HepG2 (cell line): ENCODE results near the gene RPS27A. TPM values are rescaled to one million over a fixed set of nuclear protein-coding genes. Genes with fewer than 3 reads are reported as not detected.

Source experiments
- CEBPG ChIP-seq: IDR thresholded peaks from 2 replicates; pipeline ENCODE4 v1.6.1; 2016
- ELF3 ChIP-seq: IDR thresholded peaks from 2 replicates; pipeline ENCODE4 v1.6.1; 2016; ENCODE audit warnings: missing genetic modification reagents, missing compliant biosample characterization
- FOXO1 ChIP-seq: sonication (generic); formaldehyde crosslinking; IDR thresholded peaks from 2 replicates; pipeline ENCODE4 v1.4.0; 2020; ENCODE audit warnings: missing genetic modification reagents
- KLF12 ChIP-seq: sonication (generic); formaldehyde crosslinking; IDR thresholded peaks from 2 replicates; pipeline ENCODE4 v1.4.0; 2020; ENCODE audit warnings: missing genetic modification reagents, borderline replicate concordance
- KLF15 ChIP-seq: sonication (generic); formaldehyde crosslinking; IDR thresholded peaks from 2 replicates; pipeline ENCODE4 v1.8.1; 2023; ENCODE audit warnings: borderline replicate concordance, mild to moderate bottlenecking, inconsistent platforms, missing genetic modification reagents, mixed read lengths
- MAF1 ChIP-seq: sonication (generic); formaldehyde crosslinking; IDR thresholded peaks from 2 replicates; pipeline ENCODE4 v1.5.0; 2020; ENCODE audit warnings: missing genetic modification reagents, borderline replicate concordance
- MXD4 ChIP-seq: IDR thresholded peaks from 2 replicates; pipeline ENCODE4 v1.6.1; 2016; ENCODE audit warnings: mild to moderate bottlenecking, missing biosample characterization, missing genetic modification reagents
- NCOA2 ChIP-seq: sonication (generic); formaldehyde crosslinking; IDR thresholded peaks from 2 replicates; pipeline ENCODE4 v1.8.0; 2022; ENCODE audit warnings: inconsistent platforms
- NFKBIZ ChIP-seq: IDR thresholded peaks from 2 replicates; pipeline ENCODE4 v1.6.1; 2018; ENCODE audit warnings: missing genetic modification reagents, missing compliant biosample characterization
- NFYB ChIP-seq: sonication (generic); formaldehyde crosslinking; IDR thresholded peaks from 2 replicates; pipeline ENCODE4 v1.4.0; 2020; ENCODE audit warnings: missing genetic modification reagents
- SAFB2 ChIP-seq: sonication (generic); formaldehyde crosslinking; IDR thresholded peaks from 2 replicates; pipeline ENCODE4 v1.5.1; 2020; ENCODE audit warnings: missing genetic modification reagents, low read depth, mild to moderate bottlenecking, borderline replicate concordance
- SRSF9 ChIP-seq: fragments of 200-400 bp; formaldehyde crosslinking; IDR thresholded peaks from 2 replicates; pipeline ENCODE4 v1.6.1; 2018; ENCODE audit warnings: borderline replicate concordance, mild to moderate bottlenecking, low read depth, low read length; ENCODE audit not compliant: insufficient read depth, poor library complexity, severe bottlenecking
- TEAD2 ChIP-seq: sonication (generic); formaldehyde crosslinking; IDR thresholded peaks from 2 replicates; pipeline ENCODE4 v1.9.0; 2021; ENCODE audit warnings: missing genetic modification reagents
- ZBTB1 ChIP-seq: sonication (generic); formaldehyde crosslinking; IDR thresholded peaks from 2 replicates; pipeline ENCODE4 v1.4.0; 2020; ENCODE audit warnings: missing genetic modification reagents, borderline replicate concordance
- ZNF256 ChIP-seq: sonication (generic); formaldehyde crosslinking; conservative IDR thresholded peaks from 2 replicates; pipeline ENCODE4 v1.4.0; 2020; ENCODE audit warnings: missing genetic modification reagents
- ZNF317 ChIP-seq: sonication (generic); formaldehyde crosslinking; IDR thresholded peaks from 2 replicates; pipeline ENCODE4 v1.5.0; 2020; ENCODE audit warnings: mild to moderate bottlenecking, missing genetic modification reagents
- ZNF326 ChIP-seq: sonication (generic); formaldehyde crosslinking; IDR thresholded peaks from 2 replicates; pipeline ENCODE4 v1.4.0; 2020; ENCODE audit warnings: missing genetic modification reagents, borderline replicate concordance
- ZNF451 ChIP-seq: sonication (generic); formaldehyde crosslinking; IDR thresholded peaks from 2 replicates; pipeline ENCODE4 v1.5.0; 2020; ENCODE audit warnings: mild to moderate bottlenecking, missing genetic modification reagents
- ZNF484 ChIP-seq: sonication (generic); formaldehyde crosslinking; IDR thresholded peaks from 2 replicates; pipeline ENCODE4 v1.5.1; 2020; ENCODE audit warnings: mild to moderate bottlenecking, low read depth, missing genetic modification reagents, borderline replicate concordance
- ZNF713 ChIP-seq: sonication (generic); formaldehyde crosslinking; IDR thresholded peaks from 2 replicates; pipeline ENCODE4 v1.4.0; 2020; ENCODE audit warnings: mild to moderate bottlenecking, missing genetic modification reagents
- ZNF790 ChIP-seq: sonication (generic); formaldehyde crosslinking; IDR thresholded peaks from 2 replicates; pipeline ENCODE4 v1.8.0; 2022; ENCODE audit warnings: missing genetic modification reagents, mild to moderate bottlenecking, borderline replicate concordance
- ZNF841 ChIP-seq: sonication (generic); formaldehyde crosslinking; IDR thresholded peaks from 2 replicates; pipeline ENCODE4 v1.8.1; 2023; ENCODE audit warnings: missing genetic modification reagents, borderline replicate concordance
- polyA plus RNA-seq, 8 experiments: library from polyadenylated mRNA; depleted of rRNA in 3 of 8; stranded (reverse) in 7 of 8; unstranded in 1 of 8; fragments of >200 nt; fragmentation: Illumina TruSeq in 4 of 8; extraction: Trizol in 4 of 8; gene quantifications; 2 replicates each; pipeline versions ENCODE4 v1.2.1 to v1.2.3, GENCODE V29; 2011 to 2016; ENCODE audit warnings: low read depth in 4 of 8, missing spikeins in 1 of 8, mixed read lengths in 1 of 8; ENCODE audit not compliant: insufficient read depth in 1 of 8
- total RNA-seq, 5 experiments: library from RNA; depleted of rRNA; stranded (reverse); fragments of >200 nt; fragmentation: Illumina TruSeq; extraction: Trizol; gene quantifications; 2 replicates each; pipeline ENCODE4 v1.2.3, GENCODE V29; 2016; ENCODE audit warnings: low read depth in 1 of 5
- TF ChIP-seq, protein P1 (sequence below): sonication (generic); formaldehyde crosslinking; IDR thresholded peaks from 2 replicates; pipeline ENCODE4 v1.8.1; 2023; ENCODE audit warnings: mild to moderate bottlenecking, moderate library complexity, missing genetic modification reagents
- TF ChIP-seq, protein P2 (sequence below): sonication (generic); formaldehyde crosslinking; conservative IDR thresholded peaks from 2 replicates; pipeline ENCODE4 v1.4.0; 2020; ENCODE audit warnings: missing genetic modification reagents
- TF ChIP-seq, protein P3 (sequence below): sonication (generic); formaldehyde crosslinking; IDR thresholded peaks from 2 replicates; pipeline ENCODE4 v1.4.0; 2020; ENCODE audit warnings: missing genetic modification reagents, mild to moderate bottlenecking, borderline replicate concordance

The RPS27A gene
- total and polyA plus RNA-seq, 2 of the 13 experiments (the other 11 are each of a cell fraction or from before 2014, with no cell fraction given): 2,779 to 3,269 TPM

DNA sequence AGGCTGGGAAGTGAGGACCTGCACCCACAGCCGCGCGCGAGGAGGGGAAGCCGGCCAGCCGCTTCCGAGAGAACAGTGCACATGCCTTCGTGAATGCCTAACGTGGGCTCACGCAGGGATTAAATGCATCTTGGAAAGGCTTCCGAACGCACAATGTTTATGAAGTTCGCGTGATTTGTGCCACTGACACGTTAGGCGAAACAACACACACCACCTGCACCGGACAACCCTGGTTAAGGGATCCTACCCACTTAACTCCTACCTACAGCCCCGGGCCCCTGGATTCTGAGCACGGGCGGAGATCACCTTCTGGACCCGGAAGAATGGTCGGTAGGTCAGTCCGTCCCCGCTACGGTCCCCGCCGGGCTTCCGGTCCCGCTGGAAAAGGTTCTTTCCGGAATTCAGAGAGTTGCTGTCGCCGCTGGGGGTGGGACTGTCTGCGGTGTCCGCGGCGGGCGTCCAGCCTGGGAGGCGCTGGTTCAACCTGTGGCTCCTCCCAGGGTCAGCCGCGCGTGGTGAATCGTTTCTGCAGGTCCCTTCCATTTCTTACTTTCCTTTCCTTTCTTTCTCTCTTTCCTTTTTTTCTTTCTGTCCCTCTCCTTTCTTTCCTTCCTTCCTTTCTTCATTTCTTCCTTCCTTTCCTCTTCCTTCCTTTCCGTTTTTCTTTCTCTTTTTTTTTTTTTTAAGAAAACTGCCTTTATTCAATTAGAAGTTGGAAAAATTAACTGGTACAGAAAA, 36.6 kb downstream of the RPS27A start, which contains the start of gene MTIF2 (continued):
- TF ChIP-seq ZNF317 (CRISPR knock-in tag) (peak; percentile 93), FOXO1 (CRISPR knock-in tag) (peak; percentile 88), ZNF841 (no peak), ZNF713 (peak; percentile 93), ELF3 (CRISPR knock-in tag) (peak; percentile 99), ZNF326 (CRISPR knock-in tag) (no peak), ZNF790 (CRISPR knock-in tag) (no peak), CEBPG (CRISPR knock-in tag) (peak; percentile 67), SAFB2 (CRISPR knock-in tag) (peak; percentile 97), KLF15 (no peak), NCOA2 (peak; percentile 79), ZNF451 (CRISPR knock-in tag) (peak; percentile 85), NFKBIZ (CRISPR knock-in tag) (peak; percentile 97), MAF1 (CRISPR knock-in tag) (peak; percentile 95; the same call in 1 of the 2 replicates), NFYB (peak; percentile 37; the same call in 1 of the 2 replicates), KLF12 (CRISPR knock-in tag) (peak; percentile 94), ZNF256 (peak; percentile 63), MXD4 (CRISPR knock-in tag) (peak; percentile 98), TEAD2 (CRISPR knock-in tag) (no peak), ZNF484 (CRISPR knock-in tag) (no peak; the same call in 1 of the 2 replicates), SRSF9 (peak; percentile 68), ZBTB1 (no peak)
- TF ChIP-seq, protein P1, sequence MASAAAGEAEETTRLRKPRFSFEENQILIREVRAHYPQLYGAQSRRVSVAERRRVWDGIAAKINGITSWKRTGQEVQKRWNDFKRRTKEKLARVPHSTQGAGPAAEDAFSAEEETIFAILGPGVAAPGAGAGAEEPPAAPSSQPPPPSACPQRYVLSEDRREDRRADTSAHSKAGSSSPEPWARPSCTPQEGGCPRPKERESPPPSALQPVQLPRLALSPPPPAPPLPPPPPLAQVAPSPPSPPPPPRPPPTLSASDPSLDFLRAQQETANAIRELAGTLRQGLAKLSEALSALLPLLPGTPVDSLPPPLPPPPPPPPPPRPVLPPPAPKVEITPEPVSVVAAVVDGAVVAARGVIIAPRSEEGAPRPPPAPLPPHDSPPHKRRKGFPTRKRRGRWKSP (CRISPR knock-in tag): peak; percentile 96
- TF ChIP-seq, protein P2, sequence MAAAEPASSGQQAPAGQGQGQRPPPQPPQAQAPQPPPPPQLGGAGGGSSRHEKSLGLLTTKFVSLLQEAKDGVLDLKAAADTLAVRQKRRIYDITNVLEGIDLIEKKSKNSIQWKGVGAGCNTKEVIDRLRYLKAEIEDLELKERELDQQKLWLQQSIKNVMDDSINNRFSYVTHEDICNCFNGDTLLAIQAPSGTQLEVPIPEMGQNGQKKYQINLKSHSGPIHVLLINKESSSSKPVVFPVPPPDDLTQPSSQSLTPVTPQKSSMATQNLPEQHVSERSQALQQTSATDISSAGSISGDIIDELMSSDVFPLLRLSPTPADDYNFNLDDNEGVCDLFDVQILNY: peak; percentile 59; the same call in 1 of the 2 replicates
- TF ChIP-seq, protein P3, sequence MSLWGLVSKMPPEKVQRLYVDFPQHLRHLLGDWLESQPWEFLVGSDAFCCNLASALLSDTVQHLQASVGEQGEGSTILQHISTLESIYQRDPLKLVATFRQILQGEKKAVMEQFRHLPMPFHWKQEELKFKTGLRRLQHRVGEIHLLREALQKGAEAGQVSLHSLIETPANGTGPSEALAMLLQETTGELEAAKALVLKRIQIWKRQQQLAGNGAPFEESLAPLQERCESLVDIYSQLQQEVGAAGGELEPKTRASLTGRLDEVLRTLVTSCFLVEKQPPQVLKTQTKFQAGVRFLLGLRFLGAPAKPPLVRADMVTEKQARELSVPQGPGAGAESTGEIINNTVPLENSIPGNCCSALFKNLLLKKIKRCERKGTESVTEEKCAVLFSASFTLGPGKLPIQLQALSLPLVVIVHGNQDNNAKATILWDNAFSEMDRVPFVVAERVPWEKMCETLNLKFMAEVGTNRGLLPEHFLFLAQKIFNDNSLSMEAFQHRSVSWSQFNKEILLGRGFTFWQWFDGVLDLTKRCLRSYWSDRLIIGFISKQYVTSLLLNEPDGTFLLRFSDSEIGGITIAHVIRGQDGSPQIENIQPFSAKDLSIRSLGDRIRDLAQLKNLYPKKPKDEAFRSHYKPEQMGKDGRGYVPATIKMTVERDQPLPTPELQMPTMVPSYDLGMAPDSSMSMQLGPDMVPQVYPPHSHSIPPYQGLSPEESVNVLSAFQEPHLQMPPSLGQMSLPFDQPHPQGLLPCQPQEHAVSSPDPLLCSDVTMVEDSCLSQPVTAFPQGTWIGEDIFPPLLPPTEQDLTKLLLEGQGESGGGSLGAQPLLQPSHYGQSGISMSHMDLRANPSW (CRISPR knock-in tag): peak; percentile 98
